Measurements from ENCODE around the gene SLC29A4. TPM values are rescaled to one million over a fixed set of nuclear protein-coding genes. Genes with fewer than 3 reads are reported as not detected.

The SLC29A4 gene
- total RNA-seq, 4 donors from 2014 or later, result 2.2 to 7.3 (median 5.2) TPM

- Histone ChIP-seq H3K4me3 (no peak overlapping the region), H3K9me3 (no peaks in the 10 kb centered on the region), H3K27ac (no peak overlapping the region), H3K4me1 (peaks cover 5% of the 10 kb centered on the region), H3K36me3 (peaks cover 90% of the 10 kb centered on the region), H3K27me3 (no peaks in the 10 kb centered on the region)
- DNase-seq (ENCODE audit: low spot score in 2 of 2), result no peak
- 91% methylated on average over 17 of the region's 17 CpGs for WGBS
- no peak for TF ChIP-seq POLR2A (IDR thresholded peaks at IDR 0.05)
- TF ChIP-seq, protein P1, sequence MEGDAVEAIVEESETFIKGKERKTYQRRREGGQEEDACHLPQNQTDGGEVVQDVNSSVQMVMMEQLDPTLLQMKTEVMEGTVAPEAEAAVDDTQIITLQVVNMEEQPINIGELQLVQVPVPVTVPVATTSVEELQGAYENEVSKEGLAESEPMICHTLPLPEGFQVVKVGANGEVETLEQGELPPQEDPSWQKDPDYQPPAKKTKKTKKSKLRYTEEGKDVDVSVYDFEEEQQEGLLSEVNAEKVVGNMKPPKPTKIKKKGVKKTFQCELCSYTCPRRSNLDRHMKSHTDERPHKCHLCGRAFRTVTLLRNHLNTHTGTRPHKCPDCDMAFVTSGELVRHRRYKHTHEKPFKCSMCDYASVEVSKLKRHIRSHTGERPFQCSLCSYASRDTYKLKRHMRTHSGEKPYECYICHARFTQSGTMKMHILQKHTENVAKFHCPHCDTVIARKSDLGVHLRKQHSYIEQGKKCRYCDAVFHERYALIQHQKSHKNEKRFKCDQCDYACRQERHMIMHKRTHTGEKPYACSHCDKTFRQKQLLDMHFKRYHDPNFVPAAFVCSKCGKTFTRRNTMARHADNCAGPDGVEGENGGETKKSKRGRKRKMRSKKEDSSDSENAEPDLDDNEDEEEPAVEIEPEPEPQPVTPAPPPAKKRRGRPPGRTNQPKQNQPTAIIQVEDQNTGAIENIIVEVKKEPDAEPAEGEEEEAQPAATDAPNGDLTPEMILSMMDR (IDR thresholded peaks at IDR 0.05), result no peak
- no peak for TF ChIP-seq EP300 (IDR thresholded peaks at IDR 0.05)
- TF ChIP-seq POLR2AphosphoS5 (IDR thresholded peaks at IDR 0.05), result no peak
Observed at GRCh38 chr7:5349005-5349380, 66.2 kb downstream of the SLC29A4 start.

DNA sequence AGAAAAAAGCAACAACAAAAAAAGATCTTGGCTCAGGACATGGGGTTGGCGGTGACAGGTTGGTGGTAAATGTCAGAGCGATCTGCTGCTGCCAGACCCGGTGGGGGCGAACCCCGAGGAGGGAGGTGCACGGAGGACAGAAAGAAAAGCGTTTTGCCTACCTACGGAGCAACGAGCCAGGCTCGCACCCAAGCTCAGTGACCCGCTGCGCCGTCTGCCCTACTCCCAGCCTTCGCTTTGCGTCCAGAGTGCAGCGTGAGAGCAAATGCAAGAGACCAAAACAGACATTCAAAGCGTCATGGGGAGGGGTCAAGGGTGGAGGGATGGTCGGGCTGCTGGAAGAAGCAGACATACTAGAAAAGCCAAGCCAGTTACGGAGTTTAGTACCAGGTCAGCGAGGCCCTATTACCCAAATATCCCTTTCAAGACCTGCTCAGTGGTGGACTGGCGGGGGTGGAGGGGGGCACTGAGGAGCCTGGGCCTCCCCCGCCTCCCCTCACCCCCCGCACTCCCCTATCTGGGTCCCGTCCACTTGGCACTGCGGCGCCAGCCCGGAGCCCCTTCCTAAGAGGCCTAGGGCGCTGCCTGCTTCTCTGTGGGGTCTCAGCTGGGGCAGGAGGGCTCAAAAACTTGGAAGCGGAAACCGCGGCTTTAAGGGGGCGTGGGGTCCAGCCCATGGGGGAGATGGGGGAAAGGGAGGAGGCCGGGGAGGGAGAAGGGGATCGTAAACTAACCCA, 66.9 kb downstream of the SLC29A4 start:
- H3K4me1 ChIP-seq, result peaks cover 12% of the 10 kb centered on the region
- peaks cover 84% of the 10 kb centered on the region for H3K36me3 ChIP-seq
- H3K27me3 ChIP-seq, result no peaks in the 10 kb centered on the region
- DNase-seq (ENCODE audit: low spot score in 2 of 2), result no peak
- no peak for TF ChIP-seq EP300 (IDR thresholded peaks at IDR 0.05)
- TF ChIP-seq POLR2AphosphoS5 (IDR thresholded peaks at IDR 0.05), result no peak
- TF ChIP-seq, protein P1 (IDR thresholded peaks at IDR 0.05), result no peak
- no peak for TF ChIP-seq POLR2A (IDR thresholded peaks at IDR 0.05)
- H3K9me3 ChIP-seq, result no peaks in the 10 kb centered on the region
- H3K27ac ChIP-seq, result no peak overlapping the region
- H3K4me3 ChIP-seq, result no peak overlapping the region
- WGBS, result 82% methylated on average over 34 of the region's 34 CpGs

DNA sequence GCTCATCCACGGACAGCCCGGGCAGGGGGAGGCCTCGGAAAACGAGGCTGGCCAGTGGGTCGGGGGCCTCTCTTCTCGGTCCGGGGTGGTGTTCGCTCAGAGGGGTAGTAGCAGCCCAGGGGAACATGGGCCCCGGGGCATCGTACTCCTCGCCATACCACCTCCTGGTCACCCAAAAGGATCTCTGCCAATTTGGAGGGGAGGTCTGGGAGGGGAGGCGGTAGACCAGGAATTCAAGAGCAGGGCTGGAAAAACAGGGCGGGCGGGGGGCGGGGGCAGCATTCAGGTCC, 67.4 kb downstream of the SLC29A4 start:
- Histone ChIP-seq H3K4me3 (no peak overlapping the region), H3K9me3 (no peaks in the 10 kb centered on the region), H3K27ac (no peak overlapping the region), H3K27me3 (no peaks in the 10 kb centered on the region), H3K4me1 (peaks cover 17% of the 10 kb centered on the region), H3K36me3 (peaks cover 79% of the 10 kb centered on the region)
- TF ChIP-seq EP300 (IDR thresholded peaks at IDR 0.05) (no peak), POLR2A (IDR thresholded peaks at IDR 0.05) (no peak), POLR2AphosphoS5 (IDR thresholded peaks at IDR 0.05) (no peak)
- TF ChIP-seq, protein P1 (IDR thresholded peaks at IDR 0.05), result no peak
- 87% methylated on average over 14 of the region's 15 CpGs for WGBS
- no peak for DNase-seq (ENCODE audit: low spot score in 2 of 2)

DNA sequence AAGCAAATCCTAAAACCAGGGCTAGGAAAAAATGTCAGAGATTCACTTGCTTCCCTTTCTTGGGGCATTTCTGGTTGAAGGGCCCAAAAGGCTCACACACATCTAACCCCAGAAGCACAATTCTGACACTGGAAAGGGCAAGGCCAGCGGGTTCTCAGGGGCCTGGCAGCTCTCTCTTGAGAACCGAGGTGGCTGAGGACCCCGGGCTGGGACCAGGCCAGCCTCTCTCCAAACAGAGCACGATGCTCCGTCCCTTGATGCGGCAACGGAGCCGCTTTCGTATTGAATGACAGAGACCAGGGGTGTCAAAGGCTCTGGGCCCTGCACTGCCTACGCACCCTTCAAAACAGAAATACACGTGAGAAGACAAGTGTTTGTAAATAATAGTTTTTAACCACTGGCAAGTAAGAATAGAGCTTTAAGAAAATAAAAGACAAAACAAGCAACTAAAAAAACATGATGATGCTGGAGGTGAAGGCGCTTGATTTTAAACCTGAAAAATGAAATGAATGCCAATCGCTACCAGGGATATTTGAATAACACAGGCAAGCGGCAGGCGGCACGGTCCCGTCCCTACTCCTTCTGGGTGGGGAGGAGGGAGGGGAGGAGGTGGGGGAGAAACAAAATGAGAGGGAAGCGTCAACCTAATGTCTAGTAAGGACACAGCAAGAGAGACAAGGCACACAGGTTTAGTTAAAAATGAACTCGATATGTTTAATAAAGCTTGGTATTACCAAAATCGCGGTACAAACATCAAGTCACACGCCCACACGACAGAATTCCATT, 68.0 kb downstream of the SLC29A4 start:
- no peak for DNase-seq (ENCODE audit: low spot score in 2 of 2)
- WGBS, result 93% methylated on average over 23 of the region's 23 CpGs
- peaks cover 72% of the 10 kb centered on the region for H3K36me3 ChIP-seq
- no peak overlapping the region for H3K4me3 ChIP-seq
- H3K27ac ChIP-seq, result no peak overlapping the region
- TF ChIP-seq EP300 (IDR thresholded peaks at IDR 0.05) (no peak), POLR2AphosphoS5 (IDR thresholded peaks at IDR 0.05) (no peak), POLR2A (IDR thresholded peaks at IDR 0.05) (no peak)
- TF ChIP-seq, protein P1 (IDR thresholded peaks at IDR 0.05), result no peak
- peaks cover 21% of the 10 kb centered on the region for H3K4me1 ChIP-seq
- no peaks in the 10 kb centered on the region for H3K9me3 ChIP-seq
- no peaks in the 10 kb centered on the region for H3K27me3 ChIP-seq

- Histone ChIP-seq H3K27ac (no peak overlapping the region), H3K27me3 (no peaks in the 10 kb centered on the region), H3K9me3 (no peaks in the 10 kb centered on the region), H3K36me3 (peaks cover 70% of the 10 kb centered on the region), H3K4me3 (no peak overlapping the region), H3K4me1 (peaks cover 21% of the 10 kb centered on the region)
- DNase-seq (ENCODE audit: low spot score in 2 of 2), result no peak
- TF ChIP-seq POLR2A (IDR thresholded peaks at IDR 0.05), result no peak
- 85% methylated on average over 35 of the region's 35 CpGs for WGBS
Observed at GRCh38 chr7:5351507-5352265, 68.9 kb downstream of the SLC29A4 start.

All from suprapubic skin (tissue), 4 donors.